ENCODE results near the gene PRDM7. TPM values are rescaled to one million over a fixed set of nuclear protein-coding genes. Genes with fewer than 3 reads are reported as not detected.

PRDM7 gene
- total RNA-seq, 1 donor from 2014 or later, result not detected

DNA sequence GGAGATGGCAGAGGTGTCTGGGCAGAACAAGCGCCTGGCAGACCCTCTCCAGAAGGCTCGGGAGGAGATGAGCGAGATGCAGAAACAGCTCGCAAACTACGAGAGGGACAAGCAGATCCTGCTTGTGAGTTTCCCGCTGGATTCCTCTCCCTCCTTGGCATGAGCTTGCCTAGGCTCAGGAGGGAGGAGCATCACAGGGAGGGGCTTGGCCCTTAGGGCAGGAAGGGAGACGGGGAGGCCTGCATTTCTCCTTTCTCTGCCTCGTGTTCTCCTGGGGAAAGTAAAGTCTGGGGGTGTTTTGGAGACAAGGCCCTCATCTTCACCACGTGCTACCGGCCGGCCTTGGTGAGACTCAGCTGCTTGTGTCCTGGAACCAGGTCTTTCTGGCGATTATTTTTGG lies 39.9 kb downstream of the PRDM7 start:
- DNase-seq (ENCODE audit: low spot score), result no peak

GRCh38 chr16:90035902-90036301 lies 41.2 kb downstream of the PRDM7 start:
- DNase-seq (ENCODE audit: low spot score), result no peak

DNA sequence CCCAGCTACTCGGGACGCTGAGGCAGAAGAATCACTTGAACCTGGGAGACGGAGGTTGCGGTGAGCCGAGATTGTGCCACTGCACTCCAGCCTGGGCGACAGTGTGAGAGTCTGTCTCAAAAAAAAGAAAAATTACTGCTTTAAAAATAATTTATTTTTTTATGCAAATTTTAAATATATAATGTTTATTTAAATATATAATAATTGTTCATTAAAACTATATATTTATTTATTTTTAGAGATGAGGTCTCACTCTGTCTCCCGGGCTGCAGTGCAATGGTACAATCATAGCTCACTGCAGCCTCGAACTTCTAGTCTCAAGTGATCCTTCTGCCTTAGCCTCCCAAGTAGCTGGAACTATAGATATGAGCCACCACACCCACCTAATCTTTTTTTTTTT lies 42.6 kb downstream of the PRDM7 start:
- DNase-seq (ENCODE audit: low spot score), result no peak

DNA sequence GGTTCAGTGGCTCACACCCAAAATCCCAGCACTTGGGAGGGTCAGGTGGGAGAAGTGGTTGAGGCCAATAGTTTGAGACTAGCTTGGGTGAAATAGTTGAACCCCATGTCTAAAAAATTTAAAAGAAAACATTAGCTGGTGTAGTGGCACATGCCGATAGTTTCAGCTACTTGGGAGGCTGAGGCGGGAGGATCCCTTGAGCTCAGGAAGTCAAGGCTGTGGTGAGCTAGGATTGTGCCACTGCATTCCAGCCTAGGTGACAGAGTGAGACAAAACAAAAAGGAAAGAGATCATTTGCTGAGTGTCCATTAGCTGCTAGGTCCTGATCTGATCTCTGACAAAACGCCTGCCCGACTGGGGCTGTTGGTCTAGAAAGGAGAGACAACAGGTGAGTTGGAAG lies 43.7 kb downstream of the PRDM7 start:
- DNase-seq (ENCODE audit: low spot score), result no peak

- no peak for DNase-seq (ENCODE audit: low spot score)
These were observed 44.3 kb downstream of the PRDM7 start for GRCh38 chr16:90032674-90033331.

DNA sequence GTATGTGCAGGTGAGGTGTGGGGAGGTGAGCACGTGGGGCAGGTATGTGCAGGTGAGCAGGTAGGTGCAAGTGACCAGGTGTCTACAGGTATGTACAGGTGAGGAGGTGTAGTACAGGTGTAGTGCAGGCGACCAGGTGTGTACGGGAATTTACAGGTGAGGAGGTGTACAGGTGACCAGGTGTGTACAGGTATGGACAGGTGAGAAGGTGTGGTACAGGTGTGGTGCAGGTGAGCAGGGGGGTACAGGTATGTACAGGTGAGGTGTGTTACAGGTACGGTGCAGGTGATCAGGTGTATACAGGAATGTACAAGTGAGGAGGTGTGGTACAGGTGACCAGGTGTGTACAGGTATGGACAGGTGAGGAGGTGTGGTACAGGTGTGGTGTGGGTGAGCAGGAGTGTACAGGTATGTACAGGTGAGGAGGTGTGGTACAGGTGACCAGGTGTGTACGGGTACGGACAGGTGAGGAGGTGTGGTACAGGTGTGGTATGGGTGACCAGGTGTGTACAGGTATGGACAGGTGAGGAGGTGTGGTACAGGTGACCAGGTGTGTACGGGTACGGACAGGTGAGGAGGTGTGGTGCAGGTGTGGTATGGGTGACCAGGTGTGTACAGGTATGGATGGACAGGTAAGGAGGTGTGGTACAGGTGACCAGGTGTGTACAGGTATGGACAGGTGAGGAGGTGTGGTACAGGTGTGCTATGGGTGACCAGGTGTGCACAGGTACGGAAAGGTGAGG lies 45.0 kb downstream of the PRDM7 start:
- DNase-seq (ENCODE audit: low spot score), result no peak

- no peak for DNase-seq (ENCODE audit: low spot score)
These were observed 45.8 kb downstream of the PRDM7 start for GRCh38 chr16:90031186-90031930.

GRCh38 chr16:90028985-90029384 lies 48.1 kb downstream of the PRDM7 start:
- DNase-seq (ENCODE audit: low spot score), result no peak

- no peak for DNase-seq (ENCODE audit: low spot score)
These were observed 49.5 kb downstream of the PRDM7 start for GRCh38 chr16:90027611-90028010.

GRCh38 chr16:90026135-90026534 lies 51.0 kb downstream of the PRDM7 start:
- no peak for DNase-seq (ENCODE audit: low spot score)

DNA sequence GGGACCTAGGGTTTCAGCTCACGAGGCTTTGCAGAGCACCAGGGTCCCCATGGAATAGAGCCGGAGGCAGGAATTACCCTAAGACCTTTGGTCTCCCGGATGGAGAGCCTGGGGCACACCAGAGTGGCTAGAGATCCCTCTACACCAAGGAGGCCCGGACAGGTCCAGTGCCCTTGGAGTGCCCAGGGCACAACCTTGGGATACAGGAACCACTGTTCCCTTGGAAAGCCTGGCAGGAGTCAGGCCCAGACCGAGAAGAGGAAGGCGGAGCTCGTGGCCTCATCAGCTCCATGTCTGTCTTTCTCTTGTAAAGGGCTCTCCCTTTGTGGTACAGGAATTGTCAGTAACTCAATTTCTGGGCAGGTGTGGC lies 54.1 kb downstream of the PRDM7 start:
- DNase-seq (ENCODE audit: low spot score), result no peak

DNA sequence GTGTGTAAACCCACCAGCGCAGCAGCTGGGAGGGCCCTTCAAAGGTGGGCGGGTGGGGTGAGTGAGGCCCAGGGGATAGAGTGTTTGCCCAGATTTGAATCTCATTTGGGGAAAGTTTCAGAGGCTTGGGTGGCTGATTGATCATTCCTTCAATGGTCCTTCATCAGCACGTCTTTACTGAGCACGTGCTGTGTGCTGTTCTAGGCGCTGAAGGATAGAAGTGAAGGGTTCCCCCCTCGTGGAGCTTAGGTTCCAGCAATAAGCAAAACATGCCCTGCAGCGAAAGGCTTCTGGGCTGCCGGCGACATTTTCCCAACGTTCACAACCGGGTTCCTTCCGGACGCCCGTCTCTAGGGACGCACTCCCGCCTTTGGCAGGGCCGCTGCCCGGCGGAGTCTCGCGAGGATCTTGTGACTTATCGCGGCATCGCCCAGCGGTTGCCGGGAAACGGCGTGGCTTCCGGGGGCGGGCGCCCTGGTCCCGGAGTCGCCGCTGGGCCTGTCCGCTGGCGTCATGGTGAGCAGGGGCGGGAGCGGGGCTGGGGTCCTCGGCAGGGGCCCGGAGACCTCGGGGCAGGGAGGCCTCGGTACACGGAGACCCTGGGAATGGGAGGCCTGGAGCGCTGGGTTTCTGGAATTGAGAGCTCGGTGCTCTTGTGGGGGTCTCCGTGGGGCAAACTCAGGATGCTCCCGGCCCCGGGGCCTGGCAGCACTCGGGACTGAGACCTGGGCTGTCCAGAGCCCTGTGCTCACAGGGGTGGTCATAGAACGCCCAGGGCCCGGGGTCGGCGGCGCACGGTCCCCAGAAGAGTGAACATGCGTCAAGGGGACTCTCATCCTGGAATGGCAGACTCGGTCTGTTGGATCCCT lies 54.7 kb downstream of the PRDM7 start:
- DNase-seq (ENCODE audit: low spot score), result peak; percentile 97

GRCh38 chr16:90020838-90021382 lies 56.2 kb downstream of the PRDM7 start:
- no peak for DNase-seq (ENCODE audit: low spot score)

DNA sequence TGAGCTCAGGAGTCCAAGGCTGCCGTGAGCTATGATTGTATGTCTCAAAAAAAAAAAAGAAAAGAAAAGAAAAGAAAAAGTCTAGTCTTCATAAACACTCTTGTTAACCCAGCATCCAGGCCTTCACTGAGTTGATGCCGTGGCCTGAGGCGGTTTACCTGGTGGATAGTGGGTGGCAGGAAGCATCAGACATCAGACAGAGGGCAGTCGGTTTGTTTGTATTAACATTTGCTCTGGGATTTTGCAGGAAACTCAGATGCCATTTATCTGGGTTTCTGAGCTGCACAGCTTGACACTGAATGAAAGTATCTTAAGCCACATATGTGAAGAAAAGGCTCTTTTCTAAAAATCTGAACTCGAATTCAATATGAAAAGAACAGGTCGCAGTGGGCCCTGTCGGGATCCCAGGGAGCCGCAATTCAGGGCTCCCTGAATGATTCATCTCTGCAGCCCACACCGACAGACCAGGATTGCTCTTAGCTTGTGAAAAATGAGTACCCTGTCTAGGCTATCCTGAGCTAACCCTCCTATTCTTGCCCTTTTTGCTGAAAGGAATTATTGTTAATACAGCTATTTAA lies 56.8 kb downstream of the PRDM7 start:
- no peak for DNase-seq (ENCODE audit: low spot score)

GRCh38 chr16:90019543-90020259 lies 57.4 kb downstream of the PRDM7 start:
- no peak for DNase-seq (ENCODE audit: low spot score)

DNA sequence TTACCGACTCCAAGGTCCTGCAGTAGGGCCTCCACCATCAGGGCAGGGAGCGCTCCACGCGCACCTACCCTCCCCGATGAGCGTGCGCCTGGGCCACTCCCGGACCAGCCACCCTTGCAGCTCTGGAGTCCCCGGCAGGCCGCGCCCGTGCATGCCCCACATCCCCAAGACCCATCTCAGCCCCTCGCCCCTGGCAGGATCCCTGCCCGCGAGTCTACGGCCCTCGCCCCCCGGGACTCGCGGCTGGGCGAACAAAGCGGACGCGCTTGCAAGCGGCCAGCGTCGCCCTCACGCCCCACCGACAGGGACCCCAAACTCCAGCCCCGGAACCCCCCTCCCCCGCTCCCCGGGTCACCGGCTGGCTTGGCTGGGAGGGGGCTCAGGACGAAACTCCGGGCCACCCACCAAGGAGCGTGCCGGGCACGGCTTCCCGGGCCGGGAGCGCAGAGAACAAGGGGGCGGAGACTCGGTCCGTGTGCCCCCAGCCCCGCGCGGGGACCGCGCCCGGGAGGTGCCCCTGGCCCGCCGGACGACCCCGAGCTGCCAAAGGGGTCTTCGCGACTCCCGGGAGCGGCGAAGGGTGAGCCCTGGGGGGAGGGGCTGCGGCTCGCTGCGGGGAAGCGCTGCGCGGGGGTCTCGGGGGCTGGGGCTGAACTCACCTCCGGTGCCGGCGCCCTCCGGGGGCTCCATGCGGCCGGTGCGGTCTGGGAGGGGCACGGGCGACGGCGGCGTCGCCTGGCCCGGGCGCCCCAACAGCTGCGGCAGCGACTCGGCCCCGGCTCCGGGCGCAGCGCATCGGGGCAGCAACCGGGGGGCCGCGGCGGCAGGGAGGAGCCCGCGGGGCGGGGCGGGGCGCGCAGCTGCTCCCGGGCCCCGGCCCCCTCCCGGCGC lies 58.2 kb downstream of the PRDM7 start, which contains the start of gene DBNDD1:
Gene DBNDD1 (minus strand): TSS at position 805 of the 891 bp plus-strand sequence. CDS start 115 bp downstream, at position 690.
- DNase-seq (ENCODE audit: low spot score), result no peak

- no peak for DNase-seq (ENCODE audit: low spot score)
These were observed 58.9 kb downstream of the PRDM7 start for GRCh38 chr16:90018297-90018651.

DNA sequence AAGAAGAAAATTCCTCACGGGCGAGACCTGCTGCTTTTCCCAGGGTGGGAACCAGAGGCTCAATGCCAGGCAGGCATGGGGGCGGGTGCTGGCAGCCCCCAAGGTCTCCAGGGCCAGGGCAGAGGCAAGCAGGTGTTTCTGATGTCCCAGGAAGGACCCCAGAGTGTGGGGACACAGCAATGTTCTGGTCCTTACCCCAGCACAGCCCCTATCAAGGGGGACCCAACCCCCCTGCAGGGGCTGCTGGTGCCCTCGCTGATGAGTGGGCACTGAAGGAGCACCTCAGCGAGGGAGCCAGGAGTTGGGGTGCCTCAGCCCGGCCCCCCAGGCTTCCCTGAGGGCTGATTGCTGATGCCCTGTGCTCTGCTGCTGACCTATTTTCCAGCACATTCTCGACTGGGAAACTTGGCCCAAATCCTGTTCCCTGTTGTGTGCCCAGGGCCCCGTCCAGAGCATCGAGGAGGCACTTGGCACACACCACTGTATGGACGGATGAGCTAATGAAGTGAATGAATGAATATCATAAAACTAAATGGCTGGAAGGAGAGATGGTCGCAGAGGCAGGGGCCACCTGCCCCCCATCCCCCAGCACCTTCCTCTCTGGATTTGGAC lies 60.7 kb downstream of the PRDM7 start:
- DNase-seq (ENCODE audit: low spot score), result no peak
